Fibroblast of mammary gland (primary cell): ENCODE results near the gene SLC25A21.

ENCODE experiments used
- DNase-seq: peaks from one replicate; pipeline ENCODE4 v3.0.0-alpha.2; 2010; ENCODE audit warnings: low read depth
- H3K4me3 ChIP-seq: 2 replicates; pipeline ENCODE4 v1.5.1; 2011; ENCODE audit warnings: low read depth, mild to moderate bottlenecking, low read length, moderate library complexity; ENCODE audit not compliant: control insufficient read depth
- TF ChIP-seq, protein P1 (sequence below): conservative IDR thresholded peaks from 2 replicates; pipeline ENCODE4 v1.5.1; 2011; ENCODE audit warnings: low read depth, low read length, inconsistent platforms; ENCODE audit not compliant: control insufficient read depth, insufficient read depth

Gene SLC25A21

DNA sequence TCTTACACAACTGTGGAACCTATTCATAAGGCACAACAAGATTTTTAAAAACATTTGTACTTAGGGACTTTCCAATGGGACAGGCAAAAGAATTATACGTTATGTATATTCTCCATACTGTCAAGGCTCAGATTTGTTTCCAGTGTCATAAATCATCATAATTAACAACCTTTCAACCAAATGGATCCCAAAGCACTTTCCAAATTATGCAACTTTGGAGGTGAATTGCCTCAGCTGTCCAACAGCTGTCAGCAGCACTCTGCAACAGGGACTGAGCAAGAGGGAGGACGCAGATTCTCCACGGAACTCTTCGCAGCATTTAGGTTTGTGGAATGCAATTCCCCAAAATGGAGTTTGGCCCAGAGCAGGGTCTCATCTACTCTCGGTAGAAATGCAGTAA is 324.2 kb downstream of the SLC25A21 start:
- DNase-seq = no peak
- TF ChIP-seq, protein P1, sequence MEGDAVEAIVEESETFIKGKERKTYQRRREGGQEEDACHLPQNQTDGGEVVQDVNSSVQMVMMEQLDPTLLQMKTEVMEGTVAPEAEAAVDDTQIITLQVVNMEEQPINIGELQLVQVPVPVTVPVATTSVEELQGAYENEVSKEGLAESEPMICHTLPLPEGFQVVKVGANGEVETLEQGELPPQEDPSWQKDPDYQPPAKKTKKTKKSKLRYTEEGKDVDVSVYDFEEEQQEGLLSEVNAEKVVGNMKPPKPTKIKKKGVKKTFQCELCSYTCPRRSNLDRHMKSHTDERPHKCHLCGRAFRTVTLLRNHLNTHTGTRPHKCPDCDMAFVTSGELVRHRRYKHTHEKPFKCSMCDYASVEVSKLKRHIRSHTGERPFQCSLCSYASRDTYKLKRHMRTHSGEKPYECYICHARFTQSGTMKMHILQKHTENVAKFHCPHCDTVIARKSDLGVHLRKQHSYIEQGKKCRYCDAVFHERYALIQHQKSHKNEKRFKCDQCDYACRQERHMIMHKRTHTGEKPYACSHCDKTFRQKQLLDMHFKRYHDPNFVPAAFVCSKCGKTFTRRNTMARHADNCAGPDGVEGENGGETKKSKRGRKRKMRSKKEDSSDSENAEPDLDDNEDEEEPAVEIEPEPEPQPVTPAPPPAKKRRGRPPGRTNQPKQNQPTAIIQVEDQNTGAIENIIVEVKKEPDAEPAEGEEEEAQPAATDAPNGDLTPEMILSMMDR = no peak
- no peak overlapping the region for H3K4me3 ChIP-seq

DNA sequence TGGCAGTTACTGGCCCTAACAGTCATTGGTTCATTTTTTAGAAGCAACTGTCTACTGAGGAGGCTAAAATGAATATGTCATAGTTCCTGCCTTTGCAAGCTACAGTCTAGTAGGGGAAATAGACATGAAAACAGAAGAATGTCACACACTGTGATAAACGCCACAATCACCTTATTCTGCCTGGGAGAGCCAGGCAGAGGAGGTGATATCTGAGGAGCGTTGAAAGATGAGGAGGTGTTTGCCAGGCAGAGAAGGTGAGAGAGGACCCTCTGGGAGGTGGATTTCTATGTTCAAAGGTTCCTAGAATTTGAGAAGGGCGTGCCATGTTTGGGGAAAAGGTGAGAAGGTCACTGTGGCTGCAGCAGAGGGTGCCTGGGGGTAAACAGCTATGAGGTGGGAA is 325.0 kb downstream of the SLC25A21 start:
- no peak for DNase-seq
- H3K4me3 ChIP-seq = no peak overlapping the region
- TF ChIP-seq, protein P1 = no peak

DNA sequence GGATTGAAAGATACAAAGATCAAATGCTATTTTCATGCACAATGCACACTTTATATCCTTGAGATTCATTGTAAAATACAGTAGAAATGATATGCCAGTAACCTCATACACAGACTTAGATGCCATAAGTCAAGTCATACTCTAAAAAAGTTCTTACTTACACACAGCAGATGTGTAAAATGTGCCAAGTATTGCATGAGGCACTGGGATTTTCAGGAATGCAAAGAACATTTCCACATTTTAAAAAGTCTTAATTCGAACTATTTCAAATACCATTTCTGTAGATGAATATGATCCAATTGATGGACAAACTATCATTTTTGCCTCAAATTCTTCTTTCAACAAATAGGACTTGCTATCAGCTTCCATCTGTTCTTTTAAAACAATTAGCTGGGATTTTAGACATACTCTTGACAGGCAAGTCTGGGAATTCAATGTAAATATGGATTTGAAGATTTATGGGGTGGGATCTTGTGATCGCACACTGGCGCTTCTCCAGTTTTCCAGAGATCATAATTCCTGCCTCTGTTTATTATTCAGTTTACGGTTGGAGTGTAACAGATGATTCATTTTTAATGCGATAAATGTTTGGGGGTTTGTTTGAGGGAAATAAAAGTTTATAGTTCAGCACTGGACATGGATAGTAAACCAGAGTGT is 326.9 kb downstream of the SLC25A21 start:
- TF ChIP-seq, protein P1 = no peak
- no peak overlapping the region for H3K4me3 ChIP-seq
- DNase-seq = no peak

DNA sequence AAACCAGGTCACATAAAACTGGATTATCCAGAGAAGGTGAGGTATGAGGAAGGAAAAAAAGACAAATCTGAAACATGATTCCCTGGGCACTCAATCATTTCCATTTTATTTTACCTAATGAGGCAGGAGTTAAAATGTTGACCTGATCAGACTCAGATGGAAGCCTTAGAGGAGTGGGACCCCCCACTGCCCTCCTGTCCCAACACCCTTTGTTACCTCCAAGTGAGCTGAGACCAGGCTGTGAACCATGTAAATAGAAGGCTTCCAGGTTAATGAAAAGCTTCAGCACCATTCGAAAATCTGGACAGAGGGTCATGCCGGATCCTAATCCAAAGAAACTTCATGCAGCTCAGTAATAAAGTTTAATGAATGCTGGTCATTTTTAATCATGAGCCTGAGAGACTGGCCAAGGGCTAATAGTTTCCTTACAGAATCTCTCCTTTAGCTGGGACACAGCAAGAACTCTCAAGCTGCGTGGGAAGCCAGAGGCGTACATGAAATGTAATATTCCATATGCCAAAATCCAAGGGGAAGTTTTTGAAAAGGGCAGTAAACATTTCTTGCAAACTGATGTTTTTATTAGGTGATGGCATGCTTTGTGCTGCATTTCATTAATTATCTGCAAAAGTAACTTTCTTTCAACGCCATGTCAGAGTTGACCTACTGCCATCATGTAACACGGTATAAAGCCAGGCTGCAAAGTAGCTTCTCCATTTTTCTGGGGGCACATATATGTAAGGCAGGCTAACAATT is 327.8 kb downstream of the SLC25A21 start:
- no peak overlapping the region for H3K4me3 ChIP-seq
- DNase-seq = no peak
- TF ChIP-seq, protein P1 = no peak

DNA sequence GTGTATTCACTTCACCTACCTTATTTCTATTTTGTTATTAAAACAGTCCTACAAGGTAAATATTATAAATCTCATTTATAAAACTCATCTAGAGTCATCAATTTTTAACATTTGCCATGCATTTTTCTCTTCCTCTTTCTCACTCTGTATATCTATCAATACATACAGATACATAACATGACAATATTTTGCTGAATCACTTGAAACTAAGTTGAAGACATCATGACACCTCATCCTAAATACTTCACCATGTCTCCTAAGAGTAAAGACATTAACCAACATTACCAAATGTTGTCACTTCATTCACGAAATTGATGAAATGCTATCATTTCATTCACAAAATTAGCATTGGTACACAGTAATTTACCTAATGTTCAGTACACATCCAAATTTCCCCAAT is 329.0 kb downstream of the SLC25A21 start:
- TF ChIP-seq, protein P1 = no peak
- no peak overlapping the region for H3K4me3 ChIP-seq
- no peak for DNase-seq

DNA sequence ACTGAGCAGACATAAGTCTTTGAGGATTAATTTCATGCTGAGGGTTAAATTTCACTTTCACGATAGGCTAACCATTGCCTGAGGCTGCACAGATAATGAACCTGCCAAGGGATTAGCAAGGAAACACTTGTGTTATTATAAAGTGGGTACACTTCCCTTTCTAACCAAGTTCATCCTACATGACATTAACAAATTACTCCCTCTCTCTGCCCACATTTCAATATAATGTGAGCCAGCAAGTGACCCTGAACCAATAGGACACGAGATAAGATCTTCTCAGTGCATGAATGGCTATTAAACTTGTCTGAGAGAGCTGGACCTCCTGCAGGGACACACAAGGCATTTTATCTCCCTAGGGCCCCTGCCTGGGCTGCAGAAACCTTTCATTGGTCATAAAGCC is 337.3 kb downstream of the SLC25A21 start:
- TF ChIP-seq, protein P1 = no peak
- H3K4me3 ChIP-seq = no peak overlapping the region
- DNase-seq = no peak

DNA sequence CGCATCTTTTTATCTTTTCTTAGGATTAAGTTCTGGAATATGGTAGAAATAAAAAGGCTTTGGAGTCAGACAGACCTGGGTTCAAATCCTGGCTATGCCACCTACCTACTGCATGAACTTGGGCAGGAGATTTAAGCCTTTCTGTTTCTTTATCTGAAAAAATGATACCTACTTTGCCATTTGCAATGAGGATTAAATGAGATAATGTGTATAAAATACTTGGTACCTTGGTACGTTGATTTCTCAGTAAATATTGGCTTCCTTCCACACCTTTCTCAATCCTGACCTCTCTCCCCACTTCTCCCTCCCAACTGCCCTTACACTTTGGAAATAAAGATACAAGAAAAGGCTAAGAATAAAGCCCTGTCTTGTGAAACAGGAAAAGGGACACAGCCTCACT is 338.1 kb downstream of the SLC25A21 start:
- DNase-seq = no peak

More for the DNA sequence above, 338.1 kb downstream of the SLC25A21 start:
- H3K4me3 ChIP-seq = no peak overlapping the region
- TF ChIP-seq, protein P1 = no peak
